GM21529 (cell line): ENCODE measurements around the gene R3HCC1L.
"Not testable (repeated sequence)": the region's sequence is repeated elsewhere in the genome, so short reads cannot be mapped to it uniquely, and the experiment has no call there.

Source experiments
- ATAC-seq: cut with Tn5 transposase; IDR thresholded peaks from one replicate; pipeline ENCODE4 v1.9.1; 2021; ENCODE audit not compliant: unreplicated experiment

R3HCC1L gene

GRCh38 chr10:98128802-98129201 lies 5.7 kb upstream of the R3HCC1L start:
- no peak for ATAC-seq

DNA sequence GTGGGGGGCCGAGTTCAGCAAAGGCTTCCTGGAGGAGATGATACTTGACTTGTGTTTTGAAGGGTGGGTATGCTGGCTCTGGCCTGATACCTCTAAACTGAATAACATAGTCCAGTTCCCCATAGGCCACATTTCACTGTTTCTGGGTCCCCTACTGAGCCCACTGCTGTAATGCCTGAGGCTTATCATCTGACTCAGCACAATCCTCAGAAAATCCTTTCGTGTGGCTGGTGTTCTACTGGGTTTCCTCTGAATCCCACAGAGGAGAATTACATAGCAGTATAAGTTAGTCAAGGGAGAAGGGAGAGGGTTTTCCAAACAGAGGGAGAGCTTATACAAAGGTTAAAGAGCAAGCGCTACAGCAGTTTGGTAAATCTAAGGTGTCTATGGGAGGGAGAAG lies 2.8 kb upstream of the R3HCC1L start:
- no peak for ATAC-seq

GRCh38 chr10:98133075-98133752 lies 1.2 kb upstream of the R3HCC1L start:
- peak; percentile 49 for ATAC-seq

DNA sequence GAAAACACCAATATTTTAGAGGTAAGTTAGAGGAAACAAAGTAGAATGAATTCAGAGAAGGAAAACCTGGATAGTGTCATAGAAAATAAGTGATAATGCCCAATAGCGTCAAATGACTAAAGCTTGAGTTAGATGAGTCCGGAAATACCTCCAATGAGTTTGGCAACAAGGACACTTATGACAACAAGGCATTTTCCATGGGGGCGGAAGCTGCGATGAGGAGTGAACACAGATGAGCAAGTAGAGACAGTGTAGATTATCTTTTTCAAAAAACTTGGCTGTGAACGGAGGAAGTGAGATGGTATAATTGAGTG lies 383 bp upstream of the R3HCC1L start:
- ATAC-seq: no peak

GRCh38 chr10:98135222-98135899 lies 904 bp downstream of the R3HCC1L start:
- peak; percentile 2 for ATAC-seq

DNA sequence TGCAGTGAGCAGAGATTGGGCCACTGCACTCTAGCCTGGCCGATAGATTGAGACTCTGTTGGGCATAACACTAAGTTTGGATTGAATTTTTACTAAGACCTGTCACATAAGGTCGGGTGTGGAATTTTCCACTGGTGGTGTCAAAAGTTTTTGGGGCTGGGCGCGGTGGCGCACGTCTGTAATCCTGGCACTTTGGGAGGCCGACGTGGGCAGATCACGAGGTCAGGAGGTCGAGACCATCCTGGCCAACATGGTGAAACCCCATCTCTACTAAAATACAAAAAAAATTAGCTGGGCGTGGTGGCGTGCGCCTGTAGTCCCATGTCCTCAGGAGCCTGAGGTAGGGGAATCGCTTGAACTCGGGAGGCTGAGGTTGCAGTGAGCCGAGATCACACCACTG lies 2.3 kb downstream of the R3HCC1L start:
- ATAC-seq: not testable (repeated sequence)

GRCh38 chr10:98138031-98138430 lies 3.6 kb downstream of the R3HCC1L start:
- no peak for ATAC-seq

DNA sequence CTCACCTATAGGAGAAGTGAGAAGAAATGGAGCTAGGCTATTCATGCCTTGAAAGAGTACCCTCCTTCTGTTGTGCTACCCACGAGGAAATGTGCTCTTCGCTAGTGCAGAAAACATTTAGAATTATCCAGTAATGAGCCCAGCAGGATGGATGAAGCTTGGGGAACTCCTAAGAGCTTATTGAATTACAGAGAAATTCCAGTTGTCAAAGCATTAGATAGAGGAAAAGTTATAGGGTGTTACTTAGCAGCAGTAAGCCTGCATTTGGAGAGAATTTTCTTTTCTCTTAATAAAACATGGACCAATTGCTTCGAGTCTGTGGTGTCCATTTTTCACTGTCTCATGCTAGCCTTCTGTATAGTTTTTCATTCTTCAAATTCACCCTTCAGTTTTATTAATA lies 5.0 kb downstream of the R3HCC1L start:
- no peak for ATAC-seq

- no peak for ATAC-seq
These were observed 7.1 kb downstream of the R3HCC1L start for GRCh38 chr10:98141484-98142073.

- no peak for ATAC-seq
These were observed 10.5 kb downstream of the R3HCC1L start for GRCh38 chr10:98144985-98145384.

- no peak for ATAC-seq
These were observed 15.4 kb downstream of the R3HCC1L start for GRCh38 chr10:98149858-98150257.

- no peak for ATAC-seq
These were observed 16.1 kb downstream of the R3HCC1L start for GRCh38 chr10:98150544-98150943.

GRCh38 chr10:98152778-98153177 lies 18.3 kb downstream of the R3HCC1L start:
- not testable (repeated sequence) for ATAC-seq

- ATAC-seq: not testable (repeated sequence)
These were observed 18.9 kb downstream of the R3HCC1L start for GRCh38 chr10:98153213-98153958.

DNA sequence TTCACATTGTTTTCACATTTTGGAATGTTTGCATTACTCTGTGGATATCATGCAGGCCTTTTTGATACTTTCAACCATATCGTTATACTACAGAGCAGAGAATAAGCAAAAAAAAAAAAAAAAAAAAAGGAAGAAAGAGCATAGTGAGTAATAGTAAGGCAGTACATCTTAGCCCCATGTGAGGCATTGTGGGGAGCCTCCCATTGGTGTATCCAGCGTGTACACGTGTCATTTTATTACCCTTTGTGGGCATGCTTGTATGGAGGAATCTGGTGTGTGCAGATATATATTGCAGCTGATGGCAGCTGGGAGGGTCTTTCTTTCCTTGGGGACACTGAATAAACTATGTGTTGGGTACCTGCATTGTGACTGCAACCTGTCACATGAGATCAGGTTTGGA lies 19.6 kb downstream of the R3HCC1L start:
- ATAC-seq: no peak

GRCh38 chr10:98158576-98158975 lies 24.1 kb downstream of the R3HCC1L start:
- no peak for ATAC-seq

DNA sequence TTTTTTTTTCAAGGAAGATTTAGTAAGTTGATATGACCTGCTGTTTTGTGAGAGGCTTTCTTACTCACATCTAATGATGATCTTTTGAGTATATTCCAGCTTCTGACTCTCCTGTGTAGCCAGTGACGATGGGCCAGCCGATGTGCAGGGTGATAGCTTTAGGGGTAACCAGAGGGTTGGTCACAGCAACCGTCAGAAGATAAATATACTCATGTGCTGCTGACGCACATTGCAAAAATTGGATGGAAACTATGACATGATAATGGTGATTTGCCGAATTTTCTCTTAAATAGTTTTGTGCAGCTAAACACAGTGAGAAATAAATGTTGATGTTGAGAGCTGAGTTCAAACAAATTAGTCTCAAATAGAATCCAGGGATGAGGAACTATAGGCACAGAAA lies 29.5 kb downstream of the R3HCC1L start:
- no peak for ATAC-seq

- peak; percentile 41 for ATAC-seq
These were observed 32.7 kb downstream of the R3HCC1L start for GRCh38 chr10:98167191-98167590.

- ATAC-seq: peak; percentile 44
These were observed 33.7 kb downstream of the R3HCC1L start for GRCh38 chr10:98168147-98168546.

DNA sequence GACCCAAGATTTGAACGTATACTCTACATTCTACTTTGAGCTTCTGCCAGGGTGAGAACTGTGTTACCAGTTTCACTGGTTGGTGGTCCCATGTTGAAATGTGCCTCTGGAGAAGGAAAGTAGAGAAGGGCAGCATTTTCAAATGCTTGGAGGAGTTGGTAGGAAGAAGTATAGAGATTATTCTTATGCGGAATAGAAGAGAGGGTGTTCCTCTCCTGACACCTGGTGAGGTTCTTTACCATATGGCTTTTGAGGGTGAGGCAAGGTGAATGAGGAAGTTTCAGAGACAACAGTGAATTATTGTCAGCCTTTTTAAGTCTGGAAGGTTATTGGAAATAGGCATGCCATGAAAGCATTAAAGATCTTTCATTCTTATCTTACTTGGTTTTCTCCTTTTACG lies 34.3 kb downstream of the R3HCC1L start:
- no peak for ATAC-seq

GRCh38 chr10:98169379-98169778 lies 34.9 kb downstream of the R3HCC1L start:
- ATAC-seq: no peak
